ENCODE results near the gene FTO.

The FTO gene

DNA sequence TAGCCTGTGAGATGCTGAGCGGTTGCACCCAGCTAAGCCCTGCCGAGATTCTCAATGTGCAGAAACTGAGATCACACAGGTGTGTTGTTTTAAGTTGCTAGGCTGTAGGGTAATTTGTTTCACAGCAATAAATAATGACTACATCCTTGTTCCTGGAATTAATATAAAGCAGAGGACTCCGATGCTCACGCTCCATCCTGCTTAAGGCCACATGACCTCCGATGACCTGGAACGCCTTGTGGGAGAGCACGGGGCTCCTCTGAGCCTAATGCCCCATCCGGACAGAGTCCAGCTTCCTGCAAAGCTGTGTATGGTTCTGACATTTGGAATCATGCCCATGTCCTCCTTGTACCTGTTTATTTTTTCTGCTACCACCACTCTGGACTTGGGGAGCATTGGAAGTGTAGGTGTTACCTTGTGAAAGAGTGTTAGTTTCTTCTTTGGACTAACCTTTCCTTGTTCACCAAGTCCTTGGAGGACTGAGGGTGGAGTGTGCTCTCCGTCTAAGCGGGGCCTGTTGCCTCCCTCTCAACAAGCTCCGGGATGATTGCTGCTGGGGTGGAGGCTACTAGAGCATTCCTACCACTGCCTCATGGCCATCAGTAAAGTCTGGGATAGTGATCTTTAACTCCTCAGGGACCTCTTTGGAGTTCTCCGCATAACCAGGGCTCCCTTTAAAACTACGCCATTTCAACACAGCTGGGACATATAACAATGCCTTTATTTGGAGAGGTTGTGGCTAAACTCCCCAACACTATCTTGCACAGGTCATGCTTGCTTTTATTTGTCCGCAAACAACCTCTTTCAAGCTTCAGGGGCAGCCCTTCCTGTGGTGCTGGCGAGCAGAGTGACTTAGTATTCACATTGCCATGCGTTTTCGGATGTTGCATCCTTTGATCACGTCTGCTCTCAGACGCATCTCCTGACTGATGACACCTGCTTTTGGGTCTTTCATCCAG, 457.3 kb downstream of the FTO start:
- no peak for DNase-seq (ENCODE audit: low read depth, low spot score)
- H3K27ac ChIP-seq = no peak overlapping the region

DNA sequence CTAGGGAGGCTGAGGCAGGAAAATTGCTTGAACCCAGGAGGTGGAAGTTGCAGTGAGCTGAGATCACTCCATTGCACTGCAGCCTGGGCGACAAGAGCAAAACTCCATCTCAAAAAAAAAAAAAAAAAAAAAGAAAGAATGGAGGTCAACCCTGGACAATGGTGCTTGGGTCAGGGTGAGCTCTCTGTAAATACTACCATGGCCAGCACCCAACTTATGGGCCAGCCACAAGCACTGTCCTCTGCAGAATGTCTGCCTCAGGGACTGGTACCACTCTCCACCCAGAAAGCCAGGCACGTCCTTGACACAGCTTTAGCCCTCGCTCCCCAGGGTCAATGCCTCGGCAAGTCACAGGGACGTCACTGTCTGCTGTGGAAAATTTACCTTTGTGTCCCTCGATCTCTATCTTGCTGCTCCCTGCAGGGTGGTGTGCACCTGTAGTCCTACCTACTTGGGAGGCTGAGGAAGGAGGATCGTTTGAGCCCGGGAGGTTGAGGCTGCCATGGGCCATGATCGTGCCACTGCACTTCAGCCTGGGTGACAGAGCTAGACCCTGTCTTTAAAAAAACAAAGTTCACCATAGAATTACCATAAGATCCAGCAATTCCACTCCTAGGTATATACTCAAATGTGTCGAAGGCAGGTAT, 459.4 kb downstream of the FTO start:
- H3K27ac ChIP-seq = no peak overlapping the region
- DNase-seq (ENCODE audit: low read depth, low spot score) = no peak

- DNase-seq (ENCODE audit: low read depth, low spot score) = no peak
- H3K27ac ChIP-seq = no peak overlapping the region
These were observed 460.8 kb downstream of the FTO start for GRCh38 chr16:54164789-54165173.

DNA sequence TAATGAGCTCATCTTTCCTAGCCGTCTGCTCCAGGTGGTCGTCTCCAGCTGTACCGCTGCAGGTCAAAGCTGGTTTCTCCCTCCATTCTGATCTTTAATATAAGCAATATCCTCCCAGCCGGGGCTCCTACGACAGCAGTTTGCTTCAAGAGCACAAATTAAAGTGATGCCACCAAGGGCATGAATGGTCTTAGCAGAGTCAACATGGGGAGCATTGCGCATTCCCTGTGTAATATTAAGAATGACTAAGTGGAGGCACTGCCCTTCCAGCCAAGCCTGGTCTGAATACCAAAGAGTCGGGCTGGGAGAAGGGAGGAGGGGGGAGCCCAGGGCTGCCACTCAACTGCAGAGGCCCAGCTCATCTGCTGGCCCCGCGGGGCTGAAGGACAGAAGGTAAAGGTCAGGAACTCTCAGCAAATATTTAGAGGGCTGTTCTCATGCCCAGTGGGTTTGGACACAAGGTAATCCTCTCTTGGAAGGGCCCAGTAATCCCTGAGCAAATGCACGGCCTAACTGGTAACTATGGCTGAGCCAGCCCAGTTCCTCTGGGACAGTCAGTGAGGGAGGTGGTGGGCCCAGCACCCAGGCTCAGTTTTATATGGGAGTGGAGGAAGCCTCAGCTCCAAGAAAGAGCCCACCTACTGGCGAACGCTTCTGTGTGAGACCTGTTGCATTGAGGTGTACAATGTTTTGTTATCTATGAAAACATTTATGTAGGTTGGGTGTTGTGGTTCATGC, 461.4 kb downstream of the FTO start:
- no peak overlapping the region for H3K27ac ChIP-seq

GRCh38 chr16:54165912-54166865, 462.2 kb downstream of the FTO start:
- DNase-seq (ENCODE audit: low read depth, low spot score) = no peak
- H3K27ac ChIP-seq = no peak overlapping the region

More for the DNA sequence above, 461.4 kb downstream of the FTO start:
- no peak for DNase-seq (ENCODE audit: low read depth, low spot score)

DNA sequence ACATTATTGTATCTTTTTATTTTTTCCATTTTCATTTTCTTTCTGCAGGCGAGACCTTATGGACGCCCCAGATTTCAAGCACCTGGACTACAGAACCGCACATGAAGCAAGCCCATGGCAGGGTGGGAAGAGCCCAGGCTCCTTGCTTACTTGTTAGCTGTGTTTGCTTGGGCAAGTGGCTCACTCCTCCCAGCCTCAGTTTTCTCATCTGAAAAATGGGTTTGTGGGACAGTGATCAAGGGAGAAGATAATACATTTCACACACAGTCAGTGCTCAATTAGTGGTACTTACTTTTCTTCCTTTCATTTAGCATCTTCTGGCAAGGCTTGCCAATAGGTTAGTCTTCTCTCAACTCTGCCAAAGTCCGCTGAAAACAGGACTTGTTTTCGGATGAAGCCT, 465.2 kb downstream of the FTO start:
- no peak overlapping the region for H3K27ac ChIP-seq
- DNase-seq (ENCODE audit: low read depth, low spot score) = no peak

GRCh38 chr16:54171626-54172537, 467.9 kb downstream of the FTO start:
- no peak overlapping the region for H3K27ac ChIP-seq
- peak; percentile 20 for DNase-seq (ENCODE audit: low read depth, low spot score)

- DNase-seq (ENCODE audit: low read depth, low spot score) = no peak
These were observed 469.5 kb downstream of the FTO start for GRCh38 chr16:54173490-54173889.

GRCh38 chr16:54174201-54174600, 470.2 kb downstream of the FTO start:
- no peak overlapping the region for H3K27ac ChIP-seq
- no peak for DNase-seq (ENCODE audit: low read depth, low spot score)

More at GRCh38 chr16:54173490-54173889, 469.5 kb downstream of the FTO start:
- H3K27ac ChIP-seq = no peak overlapping the region

DNA sequence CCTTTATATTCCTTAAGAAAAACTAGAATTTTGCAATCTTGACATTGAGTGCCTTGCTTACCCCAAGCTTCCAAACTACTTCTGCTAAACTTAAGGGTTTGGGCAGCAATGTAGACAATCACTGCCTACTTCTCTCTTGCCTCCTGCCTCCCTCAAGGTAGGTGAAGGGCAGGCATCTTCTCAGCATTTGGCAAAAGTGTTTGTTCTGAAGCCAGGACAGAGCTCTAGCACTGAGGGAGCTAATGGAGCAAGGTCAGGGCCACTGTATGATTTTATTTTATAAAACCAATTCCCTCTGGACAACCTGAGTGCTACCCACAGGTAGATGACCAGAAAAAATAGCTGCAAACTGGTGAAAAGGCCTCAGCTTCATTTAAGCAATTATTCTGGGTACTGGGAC, 470.8 kb downstream of the FTO start:
- no peak overlapping the region for H3K27ac ChIP-seq
- DNase-seq (ENCODE audit: low read depth, low spot score) = no peak

DNA sequence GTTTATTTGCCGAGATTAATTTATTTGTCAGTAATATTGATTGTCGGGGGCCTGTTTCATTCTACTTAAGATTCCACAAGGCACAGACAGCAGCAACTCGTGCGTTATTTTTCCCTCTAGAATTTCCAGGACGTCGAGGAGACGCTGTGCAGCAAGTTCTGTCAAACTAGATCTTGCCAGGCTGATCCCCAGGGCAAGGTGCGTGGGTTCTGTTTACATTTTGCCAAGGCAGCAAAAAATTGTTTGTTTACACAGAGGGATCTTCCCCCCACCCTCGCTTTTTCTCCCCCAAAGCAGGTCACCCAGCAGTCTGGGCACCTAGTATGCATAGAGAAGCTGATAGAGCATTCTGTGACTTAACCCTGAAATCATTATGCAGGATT, 471.2 kb downstream of the FTO start:
- no peak for DNase-seq (ENCODE audit: low read depth, low spot score)
- no peak overlapping the region for H3K27ac ChIP-seq

GRCh38 chr16:54175552-54176375, 471.8 kb downstream of the FTO start:
- DNase-seq (ENCODE audit: low read depth, low spot score) = no peak
- no peak overlapping the region for H3K27ac ChIP-seq

DNA sequence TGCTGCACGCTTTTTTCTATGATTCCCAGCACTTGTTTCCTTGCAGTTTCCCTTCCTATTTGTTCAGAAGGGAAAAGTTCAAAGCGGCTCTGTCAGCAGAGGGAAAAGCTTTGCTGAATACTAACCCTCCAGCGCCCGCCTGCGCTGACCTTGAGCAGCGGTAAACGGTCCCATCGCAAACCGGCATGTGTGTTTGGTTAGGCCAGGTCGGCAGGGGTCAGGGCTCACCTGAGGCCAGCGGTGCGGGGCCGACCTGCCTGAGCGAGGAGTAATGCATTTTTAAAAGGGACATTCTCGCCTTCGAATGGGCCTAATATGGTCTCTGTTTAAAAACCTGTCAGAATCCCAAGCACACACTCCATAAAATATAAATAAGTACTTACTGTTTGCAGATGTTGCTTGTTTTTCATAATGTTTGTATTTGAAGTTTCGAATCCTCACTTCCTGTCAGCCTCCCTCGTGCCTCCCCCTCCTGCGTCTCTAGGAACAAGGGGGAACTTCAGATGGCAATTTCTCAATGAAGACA, 472.5 kb downstream of the FTO start:
- DNase-seq (ENCODE audit: low read depth, low spot score) = no peak
- no peak overlapping the region for H3K27ac ChIP-seq

GRCh38 chr16:54177052-54177861, 473.3 kb downstream of the FTO start:
- no peak for DNase-seq (ENCODE audit: low read depth, low spot score)

GRCh38 chr16:54177862-54178477, 474.0 kb downstream of the FTO start:
- H3K27ac ChIP-seq = no peak overlapping the region
- DNase-seq (ENCODE audit: low read depth, low spot score) = no peak

More at GRCh38 chr16:54177052-54177861, 473.3 kb downstream of the FTO start:
- no peak overlapping the region for H3K27ac ChIP-seq

DNA sequence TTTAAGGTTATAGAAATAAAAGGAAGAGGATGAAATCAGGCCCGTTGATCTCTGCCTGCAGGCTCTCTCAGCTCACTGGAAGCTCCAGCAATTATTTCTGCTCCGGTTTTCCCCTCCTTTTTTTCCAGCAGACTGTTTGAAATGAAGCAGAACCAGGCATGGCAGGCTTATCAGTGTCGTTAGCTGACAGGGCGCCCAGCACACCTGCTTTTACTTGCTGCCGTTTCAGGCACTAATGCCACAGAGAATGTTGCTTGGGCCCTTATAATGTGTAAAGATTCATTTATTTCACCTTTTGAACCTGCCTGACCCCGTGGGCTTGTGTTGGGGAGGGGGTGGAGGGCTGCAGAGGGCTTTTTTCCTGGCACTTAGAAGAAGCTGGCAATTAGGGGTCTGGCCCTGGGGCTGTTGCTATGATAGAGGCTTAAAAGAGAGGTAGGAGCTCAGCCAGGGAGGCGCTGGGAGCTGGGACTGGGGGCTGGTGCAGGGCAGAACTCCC, 474.6 kb downstream of the FTO start:
- no peak for DNase-seq (ENCODE audit: low read depth, low spot score)
- H3K27ac ChIP-seq = no peak overlapping the region

Data from epithelial cell of prostate (primary cell).